ENCODE data around the gene EPHB2. TPM values are rescaled to one million over a fixed set of nuclear protein-coding genes. Genes with fewer than 3 reads are reported as not detected.

The EPHB2 gene
- total RNA-seq, 1 donor from 2014 or later = 10.7 TPM

- DNase-seq (ENCODE audit: low spot score) = no peak
- no peaks in the 10 kb centered on the region for H3K36me3 Mint-ChIP-seq (ENCODE audit: low read depth, unreplicated experiment)
- no peak overlapping the region for H3K27ac Mint-ChIP-seq (ENCODE audit: unreplicated experiment)
- H3K27me3 Mint-ChIP-seq (ENCODE audit: unreplicated experiment) = peaks cover 10% of the 10 kb centered on the region
- peaks cover 4% of the 10 kb centered on the region for H3K4me1 Mint-ChIP-seq (ENCODE audit: unreplicated experiment)
- no peak overlapping the region for H3K4me3 Mint-ChIP-seq (ENCODE audit: unreplicated experiment)
- H3K9me3 Mint-ChIP-seq (ENCODE audit: unreplicated experiment) = no peaks in the 10 kb centered on the region
- TF ChIP-seq, protein P1, sequence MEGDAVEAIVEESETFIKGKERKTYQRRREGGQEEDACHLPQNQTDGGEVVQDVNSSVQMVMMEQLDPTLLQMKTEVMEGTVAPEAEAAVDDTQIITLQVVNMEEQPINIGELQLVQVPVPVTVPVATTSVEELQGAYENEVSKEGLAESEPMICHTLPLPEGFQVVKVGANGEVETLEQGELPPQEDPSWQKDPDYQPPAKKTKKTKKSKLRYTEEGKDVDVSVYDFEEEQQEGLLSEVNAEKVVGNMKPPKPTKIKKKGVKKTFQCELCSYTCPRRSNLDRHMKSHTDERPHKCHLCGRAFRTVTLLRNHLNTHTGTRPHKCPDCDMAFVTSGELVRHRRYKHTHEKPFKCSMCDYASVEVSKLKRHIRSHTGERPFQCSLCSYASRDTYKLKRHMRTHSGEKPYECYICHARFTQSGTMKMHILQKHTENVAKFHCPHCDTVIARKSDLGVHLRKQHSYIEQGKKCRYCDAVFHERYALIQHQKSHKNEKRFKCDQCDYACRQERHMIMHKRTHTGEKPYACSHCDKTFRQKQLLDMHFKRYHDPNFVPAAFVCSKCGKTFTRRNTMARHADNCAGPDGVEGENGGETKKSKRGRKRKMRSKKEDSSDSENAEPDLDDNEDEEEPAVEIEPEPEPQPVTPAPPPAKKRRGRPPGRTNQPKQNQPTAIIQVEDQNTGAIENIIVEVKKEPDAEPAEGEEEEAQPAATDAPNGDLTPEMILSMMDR (IDR thresholded peaks at IDR 0.05; ENCODE audit: unreplicated experiment) = no peak
These were observed 172.8 kb downstream of the EPHB2 start for GRCh38 chr1:22883406-22883805.

- Mint-ChIP-seq H3K4me3 (ENCODE audit: unreplicated experiment) (no peak overlapping the region), H3K27ac (ENCODE audit: unreplicated experiment) (no peak overlapping the region), H3K27me3 (ENCODE audit: unreplicated experiment) (peaks cover 10% of the 10 kb centered on the region), H3K9me3 (ENCODE audit: unreplicated experiment) (no peaks in the 10 kb centered on the region), H3K4me1 (ENCODE audit: unreplicated experiment) (peaks cover 4% of the 10 kb centered on the region), H3K36me3 (ENCODE audit: low read depth, unreplicated experiment) (no peaks in the 10 kb centered on the region)
- no peak for DNase-seq (ENCODE audit: low spot score)
- TF ChIP-seq, protein P1 (IDR thresholded peaks at IDR 0.05; ENCODE audit: unreplicated experiment) = no peak
These were observed 174.3 kb downstream of the EPHB2 start for GRCh38 chr1:22884806-22885530.

GRCh38 chr1:22886211-22886610 is 175.6 kb downstream of the EPHB2 start:
- H3K4me3 Mint-ChIP-seq (ENCODE audit: unreplicated experiment) = no peak overlapping the region
- TF ChIP-seq, protein P1 (IDR thresholded peaks at IDR 0.05; ENCODE audit: unreplicated experiment) = no peak
- DNase-seq (ENCODE audit: low spot score) = no peak
- H3K4me1 Mint-ChIP-seq (ENCODE audit: unreplicated experiment) = peaks cover 4% of the 10 kb centered on the region
- H3K36me3 Mint-ChIP-seq (ENCODE audit: low read depth, unreplicated experiment) = no peaks in the 10 kb centered on the region
- no peak overlapping the region for H3K27ac Mint-ChIP-seq (ENCODE audit: unreplicated experiment)
- H3K27me3 Mint-ChIP-seq (ENCODE audit: unreplicated experiment) = peaks cover 10% of the 10 kb centered on the region
- H3K9me3 Mint-ChIP-seq (ENCODE audit: unreplicated experiment) = no peaks in the 10 kb centered on the region

GRCh38 chr1:22887491-22887890 is 176.9 kb downstream of the EPHB2 start:
- Mint-ChIP-seq H3K4me1 (ENCODE audit: unreplicated experiment) (peaks cover 4% of the 10 kb centered on the region), H3K4me3 (ENCODE audit: unreplicated experiment) (no peak overlapping the region), H3K36me3 (ENCODE audit: low read depth, unreplicated experiment) (no peaks in the 10 kb centered on the region), H3K27ac (ENCODE audit: unreplicated experiment) (no peak overlapping the region), H3K9me3 (ENCODE audit: unreplicated experiment) (no peaks in the 10 kb centered on the region), H3K27me3 (ENCODE audit: unreplicated experiment) (peaks cover 5% of the 10 kb centered on the region)
- DNase-seq (ENCODE audit: low spot score) = no peak
- TF ChIP-seq, protein P1 (IDR thresholded peaks at IDR 0.05; ENCODE audit: unreplicated experiment) = no peak

DNA sequence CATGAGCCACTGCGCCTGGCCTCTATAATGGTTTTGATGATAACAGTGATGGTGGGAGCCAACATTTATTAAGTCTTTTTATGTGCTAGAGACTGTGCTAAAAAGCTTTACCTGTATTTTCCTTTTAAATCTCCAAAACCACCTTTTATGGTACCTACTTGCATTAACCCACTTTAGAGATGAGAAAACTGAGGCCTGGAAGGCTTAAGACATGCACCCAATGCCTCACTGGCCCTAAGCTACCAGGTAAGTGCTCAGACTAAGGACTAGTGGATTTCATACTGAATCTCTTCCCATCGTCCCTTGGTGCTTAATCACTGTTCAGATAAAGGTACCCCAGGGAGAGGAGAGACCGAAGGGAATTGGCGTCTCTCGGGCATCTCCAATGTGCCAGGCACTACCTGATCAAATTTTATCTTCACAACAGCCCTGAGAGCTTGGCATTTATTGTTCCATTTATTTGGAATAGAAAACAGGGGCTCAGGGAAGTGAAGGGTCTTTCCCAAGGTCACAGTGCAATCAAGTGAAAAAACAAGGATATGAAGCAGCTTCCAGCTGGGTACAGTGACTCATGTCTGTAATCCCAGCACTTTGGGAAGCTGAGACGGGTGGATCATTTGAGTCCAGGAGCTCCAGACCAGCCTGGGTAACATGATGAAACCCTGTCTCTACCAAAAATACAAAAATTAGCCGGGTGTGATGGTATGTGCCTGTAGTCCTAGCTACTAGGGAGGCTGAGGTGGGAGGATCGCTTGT is 177.9 kb downstream of the EPHB2 start:
- no peaks in the 10 kb centered on the region for H3K9me3 Mint-ChIP-seq (ENCODE audit: unreplicated experiment)
- TF ChIP-seq, protein P1 (IDR thresholded peaks at IDR 0.05; ENCODE audit: unreplicated experiment) = no peak
- H3K27ac Mint-ChIP-seq (ENCODE audit: unreplicated experiment) = no peak overlapping the region
- H3K27me3 Mint-ChIP-seq (ENCODE audit: unreplicated experiment) = peaks cover 5% of the 10 kb centered on the region
- no peak overlapping the region for H3K4me3 Mint-ChIP-seq (ENCODE audit: unreplicated experiment)
- no peaks in the 10 kb centered on the region for H3K36me3 Mint-ChIP-seq (ENCODE audit: low read depth, unreplicated experiment)
- no peak for DNase-seq (ENCODE audit: low spot score)
- H3K4me1 Mint-ChIP-seq (ENCODE audit: unreplicated experiment) = peaks cover 4% of the 10 kb centered on the region

All from endothelial cell (in vitro differentiated cells).